GM12878 (cell line): ENCODE results near the gene VPS8.

Experiments used
- CTCF ChIP-seq, 3 experiments: IDR thresholded peaks in 2 of 3; conservative IDR thresholded peaks in 1 of 3; 2 replicates each; pipeline ENCODE4 v1.5.1; 2011; ENCODE audit warnings: low read depth in 3 of 3, low read length in 3 of 3, mild to moderate bottlenecking in 3 of 3, control low read depth in 2 of 3, moderate library complexity in 2 of 3, inconsistent platforms in 1 of 3, mixed read lengths in 1 of 3; ENCODE audit not compliant: control insufficient read depth in 2 of 3, insufficient read depth in 1 of 3; ENCODE audit errors: extremely low read depth in 1 of 3
- ESRRA ChIP-seq: IDR thresholded peaks from 2 replicates; pipeline ENCODE4 v1.6.1; 2012; ENCODE audit warnings: mild to moderate bottlenecking, low read length, improper control_type of control experiment
- POLR2A ChIP-seq: IDR thresholded peaks from 2 replicates; pipeline ENCODE4 v1.6.1; 2011; ENCODE audit warnings: low read depth, mild to moderate bottlenecking, low read length
- POLR2AphosphoS2 ChIP-seq: IDR thresholded peaks from 2 replicates; pipeline ENCODE4 v1.6.1; 2011; ENCODE audit warnings: low read depth, mild to moderate bottlenecking, low read length, improper control_type of control experiment, moderate library complexity
- POLR2AphosphoS5 ChIP-seq: IDR thresholded peaks from 2 replicates; pipeline ENCODE4 v1.6.1; 2011; ENCODE audit warnings: mild to moderate bottlenecking, low read length, inconsistent platforms
- SPI1 ChIP-seq: IDR thresholded peaks from 2 replicates; pipeline ENCODE4 v1.6.1; 2011; ENCODE audit warnings: low read depth, mild to moderate bottlenecking, low read length, moderate library complexity, borderline replicate concordance; ENCODE audit not compliant: insufficient read depth
- ZBTB33 ChIP-seq: fragments of 450-650 bp; IDR thresholded peaks from 2 replicates; pipeline ENCODE4 v1.6.1; 2017; ENCODE audit warnings: mild to moderate bottlenecking
- ZZZ3 ChIP-seq: IDR thresholded peaks from 2 replicates; pipeline ENCODE4 v1.6.1; 2011; ENCODE audit warnings: low read depth; ENCODE audit not compliant: control insufficient read depth, insufficient read length
- TF ChIP-seq, protein P1 (sequence below): IDR thresholded peaks from 2 replicates; pipeline ENCODE4 v1.6.1; 2012; ENCODE audit warnings: low read depth, low read length, improper control_type of control experiment

- TF ChIP-seq CTCF (IDR thresholded peaks at IDR 0.05 in 2 of 3, conservative IDR thresholded peaks at IDR 0.05 in 1 of 3; ENCODE audit: control insufficient read depth in 2 of 3, extremely low read depth in 1 of 3, insufficient read depth in 1 of 3, low read depth in 3 of 3, low read length in 3 of 3) (no peak), SPI1 (no peak), ZBTB33 (no peak), ZZZ3 (no peak), POLR2AphosphoS2 (no peak), POLR2AphosphoS5 (no peak), POLR2A (no peak), ESRRA (no peak)
- TF ChIP-seq, protein P1, sequence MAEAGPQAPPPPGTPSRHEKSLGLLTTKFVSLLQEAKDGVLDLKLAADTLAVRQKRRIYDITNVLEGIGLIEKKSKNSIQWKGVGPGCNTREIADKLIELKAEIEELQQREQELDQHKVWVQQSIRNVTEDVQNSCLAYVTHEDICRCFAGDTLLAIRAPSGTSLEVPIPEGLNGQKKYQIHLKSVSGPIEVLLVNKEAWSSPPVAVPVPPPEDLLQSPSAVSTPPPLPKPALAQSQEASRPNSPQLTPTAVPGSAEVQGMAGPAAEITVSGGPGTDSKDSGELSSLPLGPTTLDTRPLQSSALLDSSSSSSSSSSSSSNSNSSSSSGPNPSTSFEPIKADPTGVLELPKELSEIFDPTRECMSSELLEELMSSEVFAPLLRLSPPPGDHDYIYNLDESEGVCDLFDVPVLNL, result no peak
These were observed 248.7 kb downstream of the VPS8 start for GRCh38 chr3:185060655-185061054.
